Neural cell (in vitro differentiated cells): ENCODE measurements around the gene TMEM26. TPM values are rescaled to one million over a fixed set of nuclear protein-coding genes. Genes with fewer than 3 reads are reported as not detected.

Experiments
- H2AFZ ChIP-seq: fragments of 200-600, 300-800 bp; sonication (generic), shearing (Covaris generic); 2 replicates; pipeline ENCODE4 v1.6.0; 2014; ENCODE audit warnings: low read depth, mild to moderate bottlenecking, antibody characterized with exemption, low read length, moderate library complexity
- H3F3A ChIP-seq: fragments of 200-600 bp; shearing (Covaris generic); 2 replicates; pipeline ENCODE4 v1.6.1; 2016; ENCODE audit warnings: mild to moderate bottlenecking, moderate library complexity, mixed read lengths, antibody characterized with exemption, low read length; ENCODE audit not compliant: insufficient read depth, poor library complexity, severe bottlenecking
- H3K27ac ChIP-seq: fragments of 200-600, 300-800 bp; sonication (generic), shearing (Covaris generic); 2 replicates; pipeline ENCODE4 v1.5.1; 2014; ENCODE audit warnings: mild to moderate bottlenecking, low read length, moderate library complexity
- H3K27me3 ChIP-seq: fragments of 300-800, 200-600 bp; sonication (generic), shearing (Covaris generic); 2 replicates; pipeline ENCODE4 v1.6.0; 2014; ENCODE audit warnings: mild to moderate bottlenecking, low read depth, low read length, moderate library complexity; ENCODE audit not compliant: insufficient read depth
- H3K36me3 ChIP-seq: fragments of 300-800, 200-600 bp; sonication (generic), shearing (Covaris generic); 2 replicates; pipeline ENCODE4 v1.5.1; 2014; ENCODE audit warnings: mild to moderate bottlenecking, antibody characterized with exemption, low read length, moderate library complexity; ENCODE audit not compliant: insufficient read depth
- H3K4me2 ChIP-seq: fragments of 300-800, 200-600 bp; sonication (generic), shearing (Covaris generic); 2 replicates; pipeline ENCODE4 v1.6.0; 2014; ENCODE audit warnings: mild to moderate bottlenecking, low read length
- H3K4me3 ChIP-seq: fragments of 300-800, 200-600 bp; sonication (generic), shearing (Covaris generic); 2 replicates; pipeline ENCODE4 v1.5.1; 2014; ENCODE audit warnings: mild to moderate bottlenecking, low read length, moderate library complexity
- H3K79me2 ChIP-seq: fragments of 200-600 bp; shearing (Covaris generic); replicated peaks from 2 replicates; pipeline ENCODE4 v1.6.0; 2014; ENCODE audit warnings: mild to moderate bottlenecking, low read length, moderate library complexity; ENCODE audit not compliant: insufficient read depth
- H3K9ac ChIP-seq: fragments of 300-800, 200-600 bp; sonication (generic), shearing (Covaris generic); 2 replicates; pipeline ENCODE4 v1.6.1; 2016; ENCODE audit warnings: mild to moderate bottlenecking, low read length, mixed read lengths
- H3K9me2 ChIP-seq: fragments of 200-600 bp; shearing (Covaris generic); 2 replicates; pipeline ENCODE4 v1.6.1; 2016; ENCODE audit warnings: mild to moderate bottlenecking, low read length, mixed read lengths; ENCODE audit not compliant: insufficient read depth
- H3K9me3 ChIP-seq: fragments of 200-600, 300-800 bp; sonication (generic), shearing (Covaris generic); 2 replicates; pipeline ENCODE4 v1.6.1; 2016; ENCODE audit warnings: mild to moderate bottlenecking, mixed run types, low read length, moderate library complexity, mixed read lengths
- H4K20me1 ChIP-seq: fragments of 200-600 bp; shearing (Covaris generic); 2 replicates; pipeline ENCODE4 v1.6.1; 2016; ENCODE audit warnings: mild to moderate bottlenecking, mixed run types; ENCODE audit not compliant: insufficient read depth
- CTCF ChIP-seq: fragments of 450-650 bp; IDR thresholded peaks from 2 replicates; pipeline ENCODE4 v1.5.1; 2014; ENCODE audit warnings: antibody characterized with exemption, mild to moderate bottlenecking, moderate library complexity; ENCODE audit not compliant: poor library complexity, severe bottlenecking
- EP300 ChIP-seq: fragments of 450-650 bp; conservative IDR thresholded peaks from 2 replicates; pipeline ENCODE4 v1.6.1; 2014; ENCODE audit warnings: antibody characterized with exemption, mild to moderate bottlenecking, moderate library complexity; ENCODE audit not compliant: poor library complexity, severe bottlenecking
- EZH2 ChIP-seq: fragments of 200-600, 300-800 bp; shearing (Covaris generic), sonication (generic); IDR thresholded peaks from 2 replicates; pipeline ENCODE4 v1.6.1; 2014; ENCODE audit warnings: antibody characterized with exemption, low read length, borderline replicate concordance, mild to moderate bottlenecking; ENCODE audit not compliant: insufficient read depth, poor library complexity, severe bottlenecking
- MXI1 ChIP-seq: fragments of 450-650 bp; conservative IDR thresholded peaks from 2 replicates; pipeline ENCODE4 v1.6.1; 2014; ENCODE audit warnings: antibody characterized with exemption, mild to moderate bottlenecking; ENCODE audit not compliant: poor library complexity, severe bottlenecking
- POLR2AphosphoS5 ChIP-seq: IDR thresholded peaks from 2 replicates; pipeline ENCODE4 v1.6.1; 2012
- RAD21 ChIP-seq: fragments of 450-650 bp; conservative IDR thresholded peaks from 2 replicates; pipeline ENCODE4 v1.6.1; 2014; ENCODE audit warnings: antibody characterized with exemption, mild to moderate bottlenecking, moderate library complexity
- REST ChIP-seq: IDR thresholded peaks from 2 replicates; pipeline ENCODE4 v1.6.1; 2012; ENCODE audit warnings: borderline replicate concordance
- SMC3 ChIP-seq: fragments of 450-650 bp; conservative IDR thresholded peaks from 2 replicates; pipeline ENCODE4 v1.6.1; 2014; ENCODE audit warnings: antibody characterized with exemption, mild to moderate bottlenecking, moderate library complexity; ENCODE audit not compliant: poor library complexity
- TAF1 ChIP-seq: IDR thresholded peaks from 2 replicates; pipeline ENCODE4 v1.6.1; 2012; ENCODE audit warnings: low read depth
- polyA plus RNA-seq: library from polyadenylated mRNA; depleted of rRNA; stranded (reverse); fragments of >200 nt; gene quantifications from 2 replicates; pipeline ENCODE4 v1.2.3, GENCODE V29; 2014

Gene TMEM26
- polyA plus RNA-seq, 1 donor from 2014 or later: not detected

GRCh38 chr10:61448091-61448490 is 5.1 kb downstream of the TMEM26 start:
- Histone ChIP-seq H3K27ac (no peak overlapping the region), H4K20me1 (no peaks in the 10 kb centered on the region), H3K9me3 (no peaks in the 10 kb centered on the region), H3K9me2 (no peaks in the 10 kb centered on the region), H2AFZ (no peak overlapping the region), H3K9ac (no peak overlapping the region), H3K79me2 (no peaks in the 10 kb centered on the region), H3K27me3 (peaks cover 23% of the 10 kb centered on the region), H3K36me3 (no peaks in the 10 kb centered on the region), H3K4me3 (no peak overlapping the region), H3F3A (no peaks in the 10 kb centered on the region), H3K4me2 (no peak overlapping the region)
- no peak for TF ChIP-seq TAF1

GRCh38 chr10:61439058-61439609 is 14.0 kb downstream of the TMEM26 start:
- Histone ChIP-seq H3K4me3 (no peak overlapping the region), H2AFZ (no peak overlapping the region), H3K79me2 (no peaks in the 10 kb centered on the region), H3F3A (no peaks in the 10 kb centered on the region), H3K27me3 (no peaks in the 10 kb centered on the region), H3K9me3 (no peaks in the 10 kb centered on the region), H3K27ac (no peak overlapping the region), H3K9ac (no peak overlapping the region), H3K9me2 (no peaks in the 10 kb centered on the region), H4K20me1 (no peaks in the 10 kb centered on the region), H3K36me3 (no peaks in the 10 kb centered on the region), H3K4me2 (no peak overlapping the region)
- TF ChIP-seq EZH2: no peak
- no peak for TF ChIP-seq POLR2AphosphoS5

- Histone ChIP-seq H3K9ac (no peak overlapping the region), H3K9me2 (no peaks in the 10 kb centered on the region), H3K79me2 (no peaks in the 10 kb centered on the region), H3F3A (no peaks in the 10 kb centered on the region), H3K4me2 (no peak overlapping the region), H3K27me3 (no peaks in the 10 kb centered on the region), H3K36me3 (no peaks in the 10 kb centered on the region), H3K9me3 (no peaks in the 10 kb centered on the region), H3K4me3 (no peak overlapping the region), H4K20me1 (no peaks in the 10 kb centered on the region), H3K27ac (no peak overlapping the region), H2AFZ (no peak overlapping the region)
- TF ChIP-seq MXI1: no peak
- no peak for TF ChIP-seq SMC3
- TF ChIP-seq EZH2: no peak
- no peak for TF ChIP-seq POLR2AphosphoS5
- TF ChIP-seq CTCF: no peak
These were observed 14.8 kb downstream of the TMEM26 start for GRCh38 chr10:61438141-61438988.

GRCh38 chr10:61423178-61423577 is 30.0 kb downstream of the TMEM26 start:
- Histone ChIP-seq H3K36me3 (no peaks in the 10 kb centered on the region), H3K9ac (no peak overlapping the region), H2AFZ (no peak overlapping the region), H3K9me2 (no peaks in the 10 kb centered on the region), H3K4me3 (no peak overlapping the region), H3F3A (no peaks in the 10 kb centered on the region), H3K4me2 (no peak overlapping the region), H3K79me2 (no peaks in the 10 kb centered on the region), H3K27ac (no peak overlapping the region), H4K20me1 (no peaks in the 10 kb centered on the region), H3K27me3 (no peaks in the 10 kb centered on the region), H3K9me3 (no peaks in the 10 kb centered on the region)
- TF ChIP-seq EZH2 (no peak), CTCF (no peak), POLR2AphosphoS5 (no peak), EP300 (no peak), TAF1 (no peak), REST (no peak), RAD21 (no peak)
